Thyroid gland (tissue), 4 donors: ENCODE results near the gene PSD4. TPM values are rescaled to one million over a fixed set of nuclear protein-coding genes. Genes with fewer than 3 reads are reported as not detected.

Source experiments
- DNase-seq, 2 donors: peaks; one replicate each; pipeline ENCODE4 v3.0.0-alpha.2; 2019
- H3K27ac ChIP-seq, 3 donors: fragments of 200-600 bp; sonication (generic); 1 replicate in 2 of 3; 2 replicates in 1 of 3; pipeline ENCODE4 v1.5.1; 2016 to 2019; ENCODE audit warnings: mild to moderate bottlenecking in 1 of 3, moderate library complexity in 1 of 3
- H3K27me3 ChIP-seq: fragments of 200-600 bp; sonication (generic); one replicate; pipeline ENCODE4 v1.5.1; 2019
- H3K36me3 ChIP-seq, 2 donors: fragments of 200-600 bp; sonication (generic); one replicate each; pipeline ENCODE4 v1.5.1; 2016 to 2019
- H3K4me1 ChIP-seq, 2 donors: fragments of 200-600 bp; sonication (generic); one replicate each; pipeline ENCODE4 v1.5.1; 2017 to 2019
- H3K4me3 ChIP-seq, 3 donors: fragments of 200-600 bp; sonication (generic); replicated peaks in 1 of 3; 1 replicate in 2 of 3; 2 replicates in 1 of 3; pipeline ENCODE4 v1.5.1; 2016; ENCODE audit warnings: mild to moderate bottlenecking in 1 of 3
- H3K9me3 ChIP-seq: fragments of 200-600 bp; sonication (generic); one replicate; pipeline ENCODE4 v1.5.1; 2017
- CTCF ChIP-seq, 6 experiments: fragments of 200-600 bp in 3 of 6; fragments of 450-650 bp in 3 of 6; sonication (generic) in 3 of 6; IDR thresholded peaks; one replicate each; pipeline ENCODE4 v1.5.1; 2016 to 2019; ENCODE audit warnings: antibody characterized with exemption in 6 of 6, mild to moderate bottlenecking in 2 of 6, inconsistent platforms in 1 of 6, moderate library complexity in 1 of 6
- POLR2A ChIP-seq, 2 donors: fragments of 450-650 bp; IDR thresholded peaks; one replicate each; pipeline ENCODE4 v1.6.1; 2017; ENCODE audit warnings: antibody characterized with exemption in 2 of 2, mild to moderate bottlenecking in 2 of 2, moderate library complexity in 1 of 2
- WGBS, 2 donors: methylation state at CpG; one replicate each; pipeline ENCODE4 v1.1.5; 2017; 5-methylcytosine and 5-hydroxymethylcytosine counted together
- intact Hi-C: fragments of 100-400 bp; cut with DNase I; formaldehyde crosslinking; loops from one replicate; pipeline ENCODE4 v1.15.1; 2023
- total RNA-seq, 4 donors: library from RNA; depleted of rRNA; stranded (reverse); fragments of >200 nt; gene quantifications; one replicate each; pipeline ENCODE4 v1.2.3, GENCODE V29; 2016

The PSD4 gene
- total RNA-seq, 4 donors from 2014 or later: 63.7 to 136 (median 111) TPM

GRCh38 chr2:113175042-113175628 lies 1.4 kb downstream of the PSD4 start:
- H3K4me1 ChIP-seq: peaks cover 20 to 49% of the 10 kb centered on the region in 2 donors
- no peaks in the 10 kb centered on the region for H3K27me3 ChIP-seq
- intact Hi-C loops: no loop called here
- H3K4me3 ChIP-seq: no peak overlapping the region
- 57 to 63% methylated on average over 8 of the region's 8 CpGs for WGBS, 2 donors
- H3K27ac ChIP-seq: peak overlapping the region; percentile 93 to 95 (median 94)
- no peaks in the 10 kb centered on the region for H3K36me3 ChIP-seq
- DNase-seq: peak in 1 of 2 donors; percentile 40
- no peak for TF ChIP-seq POLR2A (IDR thresholded peaks at IDR 0.05)
- no peak for TF ChIP-seq CTCF (IDR thresholded peaks at IDR 0.05)
- H3K9me3 ChIP-seq: no peaks in the 10 kb centered on the region

- intact Hi-C loops: no loop called here
- TF ChIP-seq POLR2A (IDR thresholded peaks at IDR 0.05): no peak
- TF ChIP-seq CTCF (IDR thresholded peaks at IDR 0.05): peak in 1 of 6 experiments; percentile 6
- H3K27ac ChIP-seq: peak overlapping the region; percentile 93 to 95 (median 94)
- H3K9me3 ChIP-seq: no peaks in the 10 kb centered on the region
- no peaks in the 10 kb centered on the region for H3K27me3 ChIP-seq
- peaks cover 29 to 58% of the 10 kb centered on the region in 2 donors for H3K4me1 ChIP-seq
- H3K36me3 ChIP-seq: no peaks in the 10 kb centered on the region
- DNase-seq: peak; percentile 77 to 84
- WGBS, 2 donors: 20 to 27% methylated on average over 11 of the region's 11 CpGs
- no peak overlapping the region for H3K4me3 ChIP-seq
These were observed 2.2 kb downstream of the PSD4 start for GRCh38 chr2:113175736-113176695.

- peak; percentile 69 to 72 for DNase-seq
- TF ChIP-seq CTCF (IDR thresholded peaks at IDR 0.05) (peak in 1 of 6 experiments; percentile 13), POLR2A (IDR thresholded peaks at IDR 0.05) (peak in 1 of 2 donors; percentile 44)
- WGBS, 2 donors: 58 to 60% methylated on average over 7 of the region's 7 CpGs
- intact Hi-C loops: no loop called here
- H3K9me3 ChIP-seq: no peaks in the 10 kb centered on the region
- H3K36me3 ChIP-seq: no peaks in the 10 kb centered on the region
- no peak overlapping the region for H3K4me3 ChIP-seq
- H3K27me3 ChIP-seq: no peaks in the 10 kb centered on the region
- H3K4me1 ChIP-seq: peaks cover 37 to 66% of the 10 kb centered on the region in 2 donors
- peak overlapping the region; percentile 93 to 95 (median 94) for H3K27ac ChIP-seq
These were observed 3.1 kb downstream of the PSD4 start for GRCh38 chr2:113176696-113177355.

GRCh38 chr2:113178069-113178746 lies 4.4 kb downstream of the PSD4 start:
- Histone ChIP-seq H3K27me3 (no peaks in the 10 kb centered on the region), H3K36me3 (no peaks in the 10 kb centered on the region), H3K4me3 (no peak overlapping the region), H3K27ac (peak overlapping the region; percentile 93 to 95 (median 94)), H3K4me1 (peaks cover 46 to 80% of the 10 kb centered on the region in 2 donors), H3K9me3 (no peaks in the 10 kb centered on the region)
- TF ChIP-seq POLR2A (IDR thresholded peaks at IDR 0.05) (no peak), CTCF (IDR thresholded peaks at IDR 0.05) (no peak)
- no peak for DNase-seq
- intact Hi-C loops: no loop called here
- 73 to 84% methylated on average over 11 of the region's 11 CpGs for WGBS, 2 donors
